ENCODE data around the gene TMPRSS9.
"Not testable (repeated sequence)": the region's sequence is repeated elsewhere in the genome, so short reads cannot be mapped to it uniquely, and the experiment has no call there.

Gene TMPRSS9

GRCh38 chr19:2457394-2458037 is 97.5 kb downstream of the TMPRSS9 start:
- no peak for DNase-seq
- peak overlapping the region; percentile 91 for H3K27ac Mint-ChIP-seq
- peaks cover 10% of the 10 kb centered on the region for H3K36me3 Mint-ChIP-seq
- CTCF ChIA-PET = interaction anchor here (0.7 to 1.6 kb wide), 4 partner anchors 13 to 180 kb away, joined by 3 to 5 read pairs (median 4); no protein-coding TSS in a partner anchor
- H3K9me3 Mint-ChIP-seq = no peaks in the 10 kb centered on the region
- peak overlapping the region; percentile 76 for H3K4me3 Mint-ChIP-seq
- H3K4me1 Mint-ChIP-seq = peaks cover 38% of the 10 kb centered on the region
- peaks cover 3% of the 10 kb centered on the region for H3K27me3 Mint-ChIP-seq

GRCh38 chr19:2458054-2458453 is 98.0 kb downstream of the TMPRSS9 start:
- H3K36me3 Mint-ChIP-seq = peaks cover 10% of the 10 kb centered on the region
- peaks cover 3% of the 10 kb centered on the region for H3K27me3 Mint-ChIP-seq
- H3K4me3 Mint-ChIP-seq = no peak overlapping the region
- CTCF ChIA-PET = interaction anchor here (1.6 kb wide), 1 partner anchor 179 kb away, joined by 3 read pairs; no protein-coding TSS in a partner anchor
- H3K9me3 Mint-ChIP-seq = no peaks in the 10 kb centered on the region
- DNase-seq = no peak
- no peak overlapping the region for H3K27ac Mint-ChIP-seq
- H3K4me1 Mint-ChIP-seq = peaks cover 38% of the 10 kb centered on the region

- H3K27ac Mint-ChIP-seq, H3K27me3 Mint-ChIP-seq, H3K9me3 Mint-ChIP-seq, H3K4me3 Mint-ChIP-seq, CTCF ChIA-PET, DNase-seq: not testable (repeated sequence)
- Mint-ChIP-seq H3K36me3 (peaks cover 10% of the 10 kb centered on the region), H3K4me1 (peaks cover 39% of the 10 kb centered on the region)
Observed at GRCh38 chr19:2458776-2459175, 98.7 kb downstream of the TMPRSS9 start.

GRCh38 chr19:2460245-2460644 is 100.2 kb downstream of the TMPRSS9 start:
- Mint-ChIP-seq H3K4me1 (peaks cover 29% of the 10 kb centered on the region), H3K27ac (peak overlapping the region; percentile 16), H3K36me3 (peaks cover 10% of the 10 kb centered on the region), H3K4me3 (peak overlapping the region; percentile 36), H3K27me3 (peaks cover 11% of the 10 kb centered on the region), H3K9me3 (no peaks in the 10 kb centered on the region)
- CTCF ChIA-PET = no interaction called here
- DNase-seq = no peak

GRCh38 chr19:2461751-2462634 is 101.9 kb downstream of the TMPRSS9 start:
- CTCF ChIA-PET = interaction anchor here (1.1 to 1.4 kb wide), 4 partner anchors 14 to 152 kb away, joined by 3 to 4 read pairs (median 3); partner anchors contain the start of gene GADD45B
- Mint-ChIP-seq H3K27me3 (peaks cover 11% of the 10 kb centered on the region), H3K4me3 (peak overlapping the region; percentile 91), H3K36me3 (peaks cover 9% of the 10 kb centered on the region), H3K4me1 (peaks cover 25% of the 10 kb centered on the region), H3K9me3 (no peaks in the 10 kb centered on the region), H3K27ac (peak overlapping the region; percentile 88)
- DNase-seq = peak; percentile 84

- no peaks in the 10 kb centered on the region for H3K9me3 Mint-ChIP-seq
- CTCF ChIA-PET = interaction anchor here (1.2 to 1.4 kb wide), 3 partner anchors 13 to 151 kb away, joined by 3 to 4 read pairs (median 3); partner anchors contain the start of gene GADD45B
- peak overlapping the region; percentile 14 for H3K27ac Mint-ChIP-seq
- peaks cover 5% of the 10 kb centered on the region for H3K36me3 Mint-ChIP-seq
- no peak for DNase-seq
- peaks cover 19% of the 10 kb centered on the region for H3K4me1 Mint-ChIP-seq
- peaks cover 11% of the 10 kb centered on the region for H3K27me3 Mint-ChIP-seq
- peak overlapping the region; percentile 91 for H3K4me3 Mint-ChIP-seq
Observed at GRCh38 chr19:2462635-2463421, 102.8 kb downstream of the TMPRSS9 start.

- peaks cover 15% of the 10 kb centered on the region for H3K27me3 Mint-ChIP-seq
- H3K4me1 Mint-ChIP-seq = peaks cover 22% of the 10 kb centered on the region
- not testable (repeated sequence) for H3K9me3 Mint-ChIP-seq, DNase-seq, H3K36me3 Mint-ChIP-seq
- CTCF ChIA-PET = interaction anchor here (1.4 kb wide), 1 partner anchor 150 kb away, joined by 3 read pairs; no protein-coding TSS in a partner anchor
- peak overlapping the region; percentile 44 for H3K4me3 Mint-ChIP-seq
- H3K27ac Mint-ChIP-seq = peak overlapping the region; percentile 21
Observed at GRCh38 chr19:2463694-2464093, 103.6 kb downstream of the TMPRSS9 start.

GRCh38 chr19:2464389-2464788 is 104.3 kb downstream of the TMPRSS9 start:
- H3K27me3 Mint-ChIP-seq = peaks cover 17% of the 10 kb centered on the region
- peaks cover 5% of the 10 kb centered on the region for H3K36me3 Mint-ChIP-seq
- H3K27ac Mint-ChIP-seq = no peak overlapping the region
- H3K9me3 Mint-ChIP-seq = no peaks in the 10 kb centered on the region
- CTCF ChIA-PET = interaction anchor here (1.0 kb wide), 1 partner anchor 10 kb away, joined by 3 read pairs; no protein-coding TSS in a partner anchor
- no peak for DNase-seq
- peaks cover 27% of the 10 kb centered on the region for H3K4me1 Mint-ChIP-seq
- H3K4me3 Mint-ChIP-seq = no peak overlapping the region

GRCh38 chr19:2468596-2468995 is 108.5 kb downstream of the TMPRSS9 start:
- Mint-ChIP-seq H3K36me3 (no peaks in the 10 kb centered on the region), H3K4me1 (peaks cover 18% of the 10 kb centered on the region), H3K27me3 (peaks cover 28% of the 10 kb centered on the region), H3K27ac (no peak overlapping the region), H3K4me3 (no peak overlapping the region), H3K9me3 (no peaks in the 10 kb centered on the region)
- CTCF ChIA-PET = interaction anchor here (1.5 kb wide), 1 partner anchor 145 kb away, joined by 6 read pairs; no protein-coding TSS in a partner anchor
- DNase-seq = no peak

- CTCF ChIA-PET = interaction anchor here (1.2 to 2.5 kb wide), 4 partner anchors 111 to 151 kb away, joined by 4 to 9 read pairs (median 5); no protein-coding TSS in a partner anchor
- Mint-ChIP-seq H3K9me3 (no peaks in the 10 kb centered on the region), H3K27me3 (peaks cover 28% of the 10 kb centered on the region), H3K4me3 (no peak overlapping the region), H3K4me1 (peaks cover 18% of the 10 kb centered on the region), H3K27ac (no peak overlapping the region), H3K36me3 (no peaks in the 10 kb centered on the region)
- DNase-seq = peak; percentile 48
Observed at GRCh38 chr19:2469102-2469914, 109.2 kb downstream of the TMPRSS9 start.

GRCh38 chr19:2469915-2470200 is 109.8 kb downstream of the TMPRSS9 start:
- not testable (repeated sequence) for H3K27ac Mint-ChIP-seq, H3K36me3 Mint-ChIP-seq, H3K4me3 Mint-ChIP-seq, H3K9me3 Mint-ChIP-seq, DNase-seq
- peaks cover 23% of the 10 kb centered on the region for H3K27me3 Mint-ChIP-seq
- peaks cover 19% of the 10 kb centered on the region for H3K4me1 Mint-ChIP-seq
- CTCF ChIA-PET = interaction anchor here (1.0 to 2.5 kb wide), 6 partner anchors 13 to 151 kb away, joined by 3 to 9 read pairs (median 4); partner anchors contain the start of gene LMNB2

GRCh38 chr19:2474232-2475017 is 114.4 kb downstream of the TMPRSS9 start:
- peak overlapping the region; percentile 76 for H3K4me3 Mint-ChIP-seq
- H3K4me1 Mint-ChIP-seq = peaks cover 27% of the 10 kb centered on the region
- H3K9me3 Mint-ChIP-seq = no peaks in the 10 kb centered on the region
- H3K27ac Mint-ChIP-seq = peak overlapping the region; percentile 84
- H3K27me3 Mint-ChIP-seq = peaks cover 15% of the 10 kb centered on the region
- peak; percentile 88 for DNase-seq
- H3K36me3 Mint-ChIP-seq = peaks cover 21% of the 10 kb centered on the region
- CTCF ChIA-PET = interaction anchor here (0.8 to 4.2 kb wide), 14 partner anchors 9 to 162 kb away, joined by 3 to 63 read pairs (median 6); no protein-coding TSS in a partner anchor
